HEK293T (cell line): ENCODE measurements around the gene HOXA9.

Experiments used
- ARNT ChIP-seq: fragments of 450-650 bp; IDR thresholded peaks from 2 replicates; pipeline ENCODE4 v1.6.1; 2017; ENCODE audit warnings: mild to moderate bottlenecking
- BHLHE40 ChIP-seq: fragments of 450-650 bp; IDR thresholded peaks from 2 replicates; pipeline ENCODE4 v1.6.1; 2016; ENCODE audit warnings: mild to moderate bottlenecking, moderate library complexity, borderline replicate concordance
- CTBP1 ChIP-seq: fragments of 450-650 bp; IDR thresholded peaks from 2 replicates; pipeline ENCODE4 v1.6.1; 2016; ENCODE audit warnings: borderline replicate concordance
- ELF4 ChIP-seq: fragments of 450-650 bp; IDR thresholded peaks from 2 replicates; pipeline ENCODE4 v1.6.1; 2017; ENCODE audit warnings: antibody characterized with exemption
- NFRKB ChIP-seq: fragments of 450-650 bp; IDR thresholded peaks from 2 replicates; pipeline ENCODE4 v1.6.1; 2016; ENCODE audit warnings: mild to moderate bottlenecking, moderate library complexity
- TARDBP ChIP-seq: fragments of 450-650 bp; IDR thresholded peaks from 2 replicates; pipeline ENCODE4 v1.6.1; 2016

GRCh38 chr7:27123477-27124053 is 41.8 kb downstream of the HOXA9 start:
- no peak for TF ChIP-seq ELF4
- TF ChIP-seq CTBP1 = no peak
- no peak for TF ChIP-seq ARNT
- no peak for TF ChIP-seq TARDBP
- no peak for TF ChIP-seq NFRKB
- TF ChIP-seq BHLHE40 = no peak
